Stimulated activated CD4-positive, alpha-beta T cell treated with anti-CD3 and anti-CD28 coated beads, Interleukin-15, amount 100 ng/mL, for 48 hours (primary cell): ENCODE results near the gene PACRG.

ENCODE experiments used
- DNase-seq, 2 donors: peaks; one replicate each; pipeline ENCODE4 v3.0.0-alpha.2; 2020; ENCODE audit warnings: low read depth in 2 of 2

The PACRG gene

DNA sequence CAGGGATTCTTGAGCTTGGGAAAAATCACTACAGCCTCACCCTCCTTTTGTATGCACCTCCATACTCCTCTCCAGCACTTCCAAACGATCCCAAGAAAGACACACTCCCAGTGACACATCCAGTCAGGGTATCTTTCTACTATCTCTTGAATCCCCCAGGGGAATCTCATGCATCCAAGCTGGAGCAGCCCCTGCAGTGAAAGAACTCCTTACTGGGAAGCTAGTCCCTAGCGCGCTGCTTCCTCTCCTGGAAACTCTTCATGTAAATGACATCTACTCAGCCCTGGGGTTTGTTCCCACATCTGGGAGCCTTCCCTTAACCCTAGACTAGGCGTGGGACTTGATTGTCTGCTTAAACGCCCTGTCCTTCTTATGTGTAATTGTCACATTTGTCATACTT is 357.7 kb downstream of the PACRG start:
- no peak for DNase-seq

DNA sequence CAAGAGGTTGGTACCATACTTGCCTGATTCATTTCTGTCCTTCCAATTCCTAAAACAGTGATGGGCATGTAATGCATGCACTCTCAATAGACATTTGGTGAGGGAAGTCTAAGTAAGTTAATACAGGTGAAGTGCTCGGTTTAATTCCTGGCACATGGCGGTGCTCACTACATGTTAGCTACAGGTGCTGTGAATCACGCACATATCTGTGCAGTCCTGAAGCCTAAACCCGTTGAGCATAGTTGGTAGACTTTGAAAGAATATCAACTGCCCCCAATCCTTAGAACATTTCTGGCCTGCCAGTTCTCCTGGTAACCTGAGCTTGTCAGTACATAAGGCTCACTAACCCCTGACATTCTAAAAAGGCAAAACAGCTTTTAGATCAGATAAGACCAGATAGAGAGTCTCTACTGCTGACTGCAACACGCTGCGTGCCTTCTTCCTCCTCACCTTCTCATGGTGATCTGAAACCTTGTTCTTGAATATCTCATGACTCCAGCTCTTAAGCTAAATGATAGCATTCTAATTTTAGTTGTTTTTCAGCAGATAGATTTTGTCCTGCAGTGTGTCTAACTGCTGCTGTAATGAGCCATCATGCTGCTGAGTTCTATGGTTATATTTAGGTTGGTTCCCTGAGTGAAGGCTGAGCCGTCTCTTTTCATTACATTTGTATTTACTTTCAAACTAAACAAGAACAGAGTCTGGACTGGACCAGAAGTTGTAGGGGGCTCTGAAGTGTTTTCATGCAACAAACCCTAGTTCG is 358.3 kb downstream of the PACRG start:
- DNase-seq = no peak

DNA sequence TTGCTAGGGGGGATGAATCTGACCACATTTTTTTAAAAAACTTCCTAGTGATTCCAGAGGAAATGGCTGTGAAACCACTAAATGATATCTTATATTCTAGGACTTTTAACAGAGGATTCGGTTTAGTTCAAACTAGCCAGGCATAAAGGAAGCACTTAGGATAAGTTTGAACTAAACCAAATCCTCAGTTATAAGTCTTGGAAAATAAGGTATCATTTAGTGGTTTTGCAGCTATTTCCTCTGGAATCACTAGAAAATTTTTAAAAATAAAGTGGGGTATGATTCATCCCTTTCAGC is 358.8 kb downstream of the PACRG start:
- DNase-seq = no peak

DNA sequence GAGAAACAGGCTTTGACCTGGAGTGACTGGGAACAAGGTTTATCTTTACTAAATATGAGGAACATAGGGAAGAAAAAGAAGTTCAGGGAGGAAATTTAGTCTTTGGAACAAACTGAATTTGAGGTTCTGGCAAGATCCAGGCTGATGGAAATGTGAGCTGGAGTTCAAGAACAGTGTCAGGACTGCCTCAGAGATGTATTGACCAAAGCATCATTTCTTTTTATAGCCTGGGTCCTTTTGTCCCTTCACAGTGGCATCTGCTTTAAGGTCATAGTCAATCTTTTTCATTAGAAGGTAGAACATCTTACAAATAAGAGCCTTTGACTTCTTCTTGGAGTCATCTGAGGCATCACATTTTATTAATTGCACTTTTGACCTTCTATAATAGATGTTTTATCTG is 360.2 kb downstream of the PACRG start:
- no peak for DNase-seq

- DNase-seq = no peak
Measured at GRCh38 chr6:163092876-163093275, 365.1 kb downstream of the PACRG start.

DNA sequence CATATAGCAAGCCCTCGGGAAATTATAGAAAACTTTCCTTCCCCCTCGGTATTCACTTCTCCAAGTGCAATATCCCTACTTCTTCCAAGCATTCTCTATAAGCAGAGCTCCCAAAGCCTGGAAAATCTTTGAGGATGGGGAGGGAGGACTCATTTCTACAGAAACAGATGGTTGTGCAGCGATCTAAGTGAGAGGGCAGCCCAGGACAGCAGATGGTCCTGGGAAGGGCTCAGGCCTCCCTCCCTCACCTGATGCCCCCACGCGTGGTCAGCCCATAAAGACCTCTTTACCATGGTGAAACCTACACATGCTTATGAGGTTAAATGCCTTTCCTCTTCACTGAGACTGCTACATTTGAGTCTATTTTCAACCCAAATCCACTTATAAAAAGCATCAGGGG is 367.1 kb downstream of the PACRG start:
- no peak for DNase-seq

DNA sequence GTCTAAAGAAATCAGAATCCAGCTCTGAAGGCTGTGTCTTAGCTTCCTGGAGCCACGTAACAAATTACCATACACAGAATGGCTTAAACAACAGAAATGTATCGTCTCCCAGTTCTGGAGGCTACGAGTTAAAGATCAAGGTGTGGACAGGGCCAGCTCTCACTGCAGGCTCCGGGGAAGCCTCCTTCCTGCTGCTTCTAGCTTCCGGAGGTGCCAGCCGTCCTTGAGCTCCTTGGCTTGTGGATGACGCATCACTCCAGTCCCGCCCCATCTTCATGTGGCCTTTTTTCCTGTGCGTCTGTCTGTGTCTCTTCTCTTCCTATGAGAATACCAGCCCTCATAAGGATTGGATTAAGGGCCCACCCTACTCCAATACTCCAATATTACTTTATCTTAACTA is 367.6 kb downstream of the PACRG start:
- DNase-seq = no peak

GRCh38 chr6:163098827-163099479 is 371.2 kb downstream of the PACRG start:
- no peak for DNase-seq

- DNase-seq = no peak
Measured at GRCh38 chr6:163099621-163100171, 371.9 kb downstream of the PACRG start.

DNA sequence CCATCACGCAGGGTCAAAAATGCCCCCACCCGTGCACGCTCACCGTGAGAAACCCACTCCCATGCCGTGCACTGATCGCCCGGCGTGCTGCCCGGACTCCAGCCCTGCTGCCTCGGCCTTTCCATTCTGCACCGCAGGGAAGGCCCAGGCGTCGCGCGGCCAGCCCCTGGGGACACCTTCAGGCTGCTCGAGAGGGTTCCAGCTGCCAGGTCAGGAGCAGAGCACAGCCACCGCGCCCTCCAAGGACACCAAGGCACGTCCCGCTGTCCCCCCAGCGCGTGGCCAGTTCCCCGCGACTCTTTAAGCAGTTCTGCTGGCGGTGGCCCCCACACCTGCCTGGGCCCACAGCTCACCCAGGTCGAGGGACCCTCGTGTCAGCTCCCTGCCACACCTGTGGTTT is 372.5 kb downstream of the PACRG start:
- DNase-seq = no peak

GRCh38 chr6:163113358-163113962 is 385.7 kb downstream of the PACRG start:
- no peak for DNase-seq

DNA sequence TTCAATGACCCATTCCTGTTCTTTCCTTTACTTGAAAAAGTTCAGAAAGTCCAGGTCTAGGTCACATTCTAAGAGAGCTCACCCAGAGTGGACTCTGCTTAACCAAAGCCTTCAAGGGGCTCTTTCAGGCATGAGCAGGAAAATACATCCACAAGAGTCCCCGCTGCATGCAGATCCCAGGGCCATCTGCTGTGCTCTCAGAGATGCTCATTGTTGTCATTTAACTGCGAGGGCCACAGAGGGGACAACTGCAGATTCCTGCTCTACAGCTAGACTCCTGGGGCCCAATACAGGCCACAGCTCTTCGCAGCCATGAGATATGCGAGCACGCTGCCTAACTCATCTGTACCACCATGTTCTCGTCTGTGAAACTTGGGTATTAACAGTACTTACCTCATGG is 391.2 kb downstream of the PACRG start:
- DNase-seq = no peak

DNA sequence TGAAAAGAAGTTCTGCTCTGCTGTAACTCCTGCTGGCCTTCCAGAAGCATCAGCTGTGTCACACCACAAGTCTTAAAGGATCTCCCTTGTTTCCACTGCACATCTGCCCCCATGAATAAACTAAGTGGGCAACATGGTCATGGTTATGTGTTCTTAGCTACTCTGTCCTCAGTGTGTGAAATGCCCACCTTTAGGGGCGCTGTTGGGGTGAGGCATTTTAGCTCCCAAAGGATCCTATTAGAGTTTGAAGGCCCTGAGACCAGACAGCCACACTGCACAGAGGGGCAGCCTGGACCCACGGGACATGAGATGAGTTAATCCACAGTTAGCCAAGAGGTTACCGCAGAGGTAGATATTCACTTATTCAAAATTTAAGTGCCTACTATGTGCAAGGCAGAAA is 392.4 kb downstream of the PACRG start:
- no peak for DNase-seq

DNA sequence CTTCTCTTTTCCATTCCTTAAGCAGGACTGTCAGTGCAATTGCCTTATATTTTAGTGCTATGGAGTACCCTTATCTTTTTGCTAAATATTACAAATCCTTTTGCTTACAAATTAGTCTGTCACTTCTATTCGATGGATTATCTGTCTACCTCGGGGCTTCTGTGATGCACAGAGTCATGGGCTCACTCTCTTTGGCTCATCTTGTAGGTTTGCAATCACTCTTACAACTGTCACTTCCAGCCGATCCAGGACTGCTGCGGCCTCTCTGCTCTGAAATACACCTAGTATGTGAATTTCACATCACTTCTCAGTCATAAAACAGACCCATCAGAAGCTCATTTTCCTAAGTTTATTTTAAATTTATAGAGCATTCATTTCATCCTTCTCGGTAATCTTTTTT is 393.5 kb downstream of the PACRG start:
- DNase-seq = no peak

GRCh38 chr6:163122365-163122764 is 394.6 kb downstream of the PACRG start:
- no peak for DNase-seq

- DNase-seq = no peak
Measured at GRCh38 chr6:163123098-163123497, 395.3 kb downstream of the PACRG start.

- no peak for DNase-seq
Measured at GRCh38 chr6:163126741-163127140, 399.0 kb downstream of the PACRG start.

DNA sequence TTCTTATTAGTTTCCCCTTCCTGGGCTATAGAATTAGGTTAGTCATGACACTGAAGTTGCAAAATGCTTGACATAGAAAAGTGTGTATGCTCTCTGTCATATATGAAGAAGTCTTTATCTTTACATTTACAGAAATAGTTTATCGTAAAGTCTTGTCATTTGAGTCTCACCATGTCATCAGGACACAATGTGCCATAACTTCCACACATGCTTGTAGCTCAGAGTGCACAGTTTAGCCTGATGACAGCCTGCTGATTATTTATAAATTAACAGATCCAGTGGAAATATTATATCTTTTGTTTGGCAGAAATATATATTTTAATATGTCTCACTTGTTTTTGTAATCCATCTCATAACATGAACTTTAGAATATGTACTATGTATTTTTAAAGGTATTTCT is 399.8 kb downstream of the PACRG start:
- DNase-seq = no peak

- DNase-seq = no peak
Measured at GRCh38 chr6:163128324-163128723, 400.6 kb downstream of the PACRG start.

- DNase-seq = no peak
Measured at GRCh38 chr6:163132050-163132750, 404.4 kb downstream of the PACRG start.

DNA sequence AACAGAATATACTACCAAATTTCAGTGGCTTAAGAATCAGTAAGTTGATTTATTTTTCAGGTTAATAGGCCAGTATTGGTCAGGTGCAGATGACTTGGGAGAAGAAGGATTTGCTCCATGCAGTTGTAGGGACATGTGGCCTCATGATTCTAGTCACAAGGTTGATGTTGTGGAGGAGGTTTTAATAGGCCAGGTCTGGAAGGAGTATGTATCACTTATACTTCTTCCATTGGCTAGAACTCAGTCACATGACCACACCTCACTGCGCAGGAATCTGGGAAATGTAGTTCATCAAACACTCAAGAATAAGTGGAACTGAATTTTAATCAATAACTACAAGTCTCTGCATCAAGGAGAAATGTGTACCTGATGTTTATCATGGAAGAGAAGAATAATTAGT is 405.2 kb downstream of the PACRG start:
- no peak for DNase-seq

DNA sequence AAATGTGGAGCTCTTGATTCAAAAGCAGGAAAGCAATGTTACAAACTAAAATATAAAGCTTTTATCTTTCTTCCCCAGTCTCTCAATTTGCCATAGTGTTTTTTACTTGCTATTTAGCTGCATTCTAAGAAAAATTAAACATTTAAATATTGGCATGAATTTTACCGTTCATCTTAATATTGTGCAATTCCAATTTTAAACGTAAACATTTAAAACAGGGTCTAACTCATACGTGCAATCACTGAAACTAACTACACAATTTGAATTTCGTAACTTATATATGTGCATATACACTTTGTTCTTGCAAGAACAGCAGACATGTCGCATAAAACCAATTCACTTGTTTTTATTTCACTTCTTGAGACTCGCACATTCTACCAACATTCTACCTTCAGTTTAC is 405.9 kb downstream of the PACRG start:
- no peak for DNase-seq
